GM12875 (cell line): Measurements from ENCODE around the gene SPATA6.

Experiments
- H3K4me3 ChIP-seq: one replicate; pipeline ENCODE4 v1.5.1; 2011; ENCODE audit warnings: low read depth, low read length, control low read depth
- CTCF ChIP-seq: IDR thresholded peaks from 2 replicates; pipeline ENCODE4 v1.5.1; 2011; ENCODE audit warnings: low read depth, mild to moderate bottlenecking, control low read depth, inconsistent platforms, low read length, moderate library complexity, borderline replicate concordance; ENCODE audit not compliant: insufficient read depth

Gene SPATA6

DNA sequence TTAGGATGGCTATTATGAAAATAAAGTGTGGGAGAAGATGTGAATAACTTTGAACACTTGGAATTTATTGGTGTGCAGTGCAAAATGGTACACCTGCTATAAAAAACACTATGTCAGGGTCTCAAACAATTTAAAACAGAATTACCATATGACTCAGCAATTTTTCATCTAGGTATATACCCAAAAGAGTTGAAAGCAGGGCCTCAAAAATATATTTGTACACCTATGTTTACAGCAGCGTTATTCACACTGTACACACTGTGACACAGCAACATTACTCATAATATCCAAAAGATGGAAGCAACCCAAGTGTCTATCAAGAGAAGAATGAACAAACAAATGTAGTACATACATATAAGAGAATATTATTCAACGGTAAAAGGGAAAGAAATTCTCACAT, 75.8 kb downstream of the SPATA6 start:
- H3K4me3 ChIP-seq: no peak overlapping the region
- TF ChIP-seq CTCF: no peak

- no peak overlapping the region for H3K4me3 ChIP-seq
- TF ChIP-seq CTCF: no peak
These were observed 80.1 kb downstream of the SPATA6 start for GRCh38 chr1:48391926-48392325.

GRCh38 chr1:48387409-48387808, 84.6 kb downstream of the SPATA6 start:
- no peak overlapping the region for H3K4me3 ChIP-seq
- TF ChIP-seq CTCF: no peak

GRCh38 chr1:48374785-48375184, 97.2 kb downstream of the SPATA6 start:
- no peak overlapping the region for H3K4me3 ChIP-seq
- no peak for TF ChIP-seq CTCF

- TF ChIP-seq CTCF: no peak
- H3K4me3 ChIP-seq: no peak overlapping the region
These were observed 100.4 kb downstream of the SPATA6 start for GRCh38 chr1:48371598-48371997.

DNA sequence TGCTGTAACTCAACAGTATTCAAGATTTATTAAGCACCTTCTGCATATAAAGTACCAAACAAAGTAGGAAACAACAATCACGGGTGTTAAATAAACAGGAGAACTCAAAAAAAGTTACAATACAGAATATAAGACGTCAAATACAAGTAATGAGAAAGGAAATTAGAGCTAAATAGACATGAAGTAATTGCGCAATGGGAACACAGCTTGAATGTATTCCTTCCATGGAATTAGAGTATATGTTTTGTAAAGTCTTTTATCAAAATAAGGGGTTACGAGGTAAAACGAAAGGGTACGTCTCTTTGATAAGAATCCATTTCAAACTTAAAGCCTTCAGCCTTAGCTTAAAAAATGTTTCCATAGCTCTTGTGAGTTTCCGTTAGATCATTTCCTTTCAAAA, 109.1 kb downstream of the SPATA6 start:
- no peak for TF ChIP-seq CTCF
- no peak overlapping the region for H3K4me3 ChIP-seq

DNA sequence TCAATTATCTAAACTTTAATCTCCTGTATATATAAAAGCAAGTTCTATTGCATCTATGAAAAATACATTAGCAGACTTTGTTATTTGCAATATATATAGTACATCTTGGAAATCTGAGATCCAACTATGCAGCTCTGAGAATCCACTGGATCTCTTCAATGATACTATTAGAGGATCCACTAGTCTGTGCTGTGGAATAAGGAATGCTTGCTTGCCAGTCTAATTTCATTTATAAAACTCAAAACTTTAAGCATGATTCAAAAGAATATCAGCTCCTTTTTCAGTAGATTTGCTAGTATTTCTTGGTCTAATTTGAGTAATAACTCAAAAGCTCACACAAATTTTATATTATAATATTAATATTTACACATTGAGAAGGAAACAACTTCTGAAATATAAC, 115.1 kb downstream of the SPATA6 start:
- H3K4me3 ChIP-seq: no peak overlapping the region
- TF ChIP-seq CTCF: no peak
